ENCODE results near the gene HAGHL. TPM values are rescaled to one million over a fixed set of nuclear protein-coding genes. Genes with fewer than 3 reads are reported as not detected.

Gene HAGHL
- total and polyA plus RNA-seq, 3 donors from 2014 or later, result 7.2 to 13.7 (median 9.9) TPM

- TF ChIP-seq CTCF (IDR thresholded peaks at IDR 0.05) (no peak), POLR2A (IDR thresholded peaks at IDR 0.05) (no peak)
- WGBS, 2 donors, result 0 to 1% methylated on average over 4 to 44 of the region's 115 CpGs
- peak within 1 kb of the TSS; percentile 12 to 34 for H3K4me3 ChIP-seq
- H3K4me1 ChIP-seq, result peaks cover 5% of the 10 kb centered on the region
- peak; percentile 54 for DNase-seq
- no peaks in the 10 kb centered on the region for H3K9me3 ChIP-seq
- no peaks in the 10 kb centered on the region for H3K36me3 ChIP-seq (ENCODE audit: low read depth, missing control alignments)
- intact Hi-C loops (cut with DNase I; ENCODE audit: low total_unique reads), result no loop called here
- no peaks in the 10 kb centered on the region for H3K27me3 ChIP-seq
- H3K27ac ChIP-seq, result no peak within 1 kb of the TSS
Observed at GRCh38 chr16:705431-706188, 21.3 kb upstream of the HAGHL start, which contains the start of gene FBXL16. Gene FBXL16 (minus strand): TSS chr16:705801. CDS start chr16:697405, 8,396 bp downstream.

- Histone ChIP-seq H3K4me1 (peaks cover 5% of the 10 kb centered on the region), H3K27me3 (no peaks in the 10 kb centered on the region), H3K9me3 (no peaks in the 10 kb centered on the region), H3K36me3 (ENCODE audit: low read depth, missing control alignments) (no peaks in the 10 kb centered on the region), H3K27ac (no peak overlapping the region), H3K4me3 (peak overlapping the region in 1 of 2 donors; percentile 6)
- 2 to 4% methylated on average over 15 to 49 of the region's 49 CpGs for WGBS, 2 donors
- no peak for DNase-seq
- intact Hi-C loops (cut with DNase I; ENCODE audit: low total_unique reads), result no loop called here
- no peak for TF ChIP-seq CTCF (IDR thresholded peaks at IDR 0.05)
- TF ChIP-seq POLR2A (IDR thresholded peaks at IDR 0.05), result no peak
Observed at GRCh38 chr16:706189-707061, 20.5 kb upstream of the HAGHL start.

GRCh38 chr16:707062-707538 is 19.8 kb upstream of the HAGHL start:
- H3K27ac ChIP-seq, result no peak overlapping the region
- WGBS, 2 donors, result 10 to 31% methylated on average over 4 to 14 of the region's 14 CpGs
- no peak overlapping the region for H3K4me3 ChIP-seq
- intact Hi-C loops (cut with DNase I; ENCODE audit: low total_unique reads), result no loop called here
- TF ChIP-seq POLR2A (IDR thresholded peaks at IDR 0.05), result no peak
- no peak for TF ChIP-seq CTCF (IDR thresholded peaks at IDR 0.05)
- H3K36me3 ChIP-seq (ENCODE audit: low read depth, missing control alignments), result no peaks in the 10 kb centered on the region
- DNase-seq, result no peak
- H3K27me3 ChIP-seq, result no peaks in the 10 kb centered on the region
- H3K9me3 ChIP-seq, result no peaks in the 10 kb centered on the region
- peaks cover 5% of the 10 kb centered on the region for H3K4me1 ChIP-seq

- no peaks in the 10 kb centered on the region for H3K36me3 ChIP-seq (ENCODE audit: low read depth, missing control alignments)
- no peaks in the 10 kb centered on the region for H3K9me3 ChIP-seq
- H3K27ac ChIP-seq, result no peak overlapping the region
- intact Hi-C loops (cut with DNase I; ENCODE audit: low total_unique reads), result no loop called here
- H3K4me1 ChIP-seq, result peaks cover 5% of the 10 kb centered on the region
- no peak for DNase-seq
- WGBS, 2 donors, result 67 to 70% methylated on average over 3 of the region's 3 CpGs
- no peak overlapping the region for H3K4me3 ChIP-seq
- H3K27me3 ChIP-seq, result no peaks in the 10 kb centered on the region
- TF ChIP-seq CTCF (IDR thresholded peaks at IDR 0.05), result no peak
Observed at GRCh38 chr16:708019-708418, 18.9 kb upstream of the HAGHL start.
